ENCODE measurements around the gene MYO7B.

The MYO7B gene

GRCh38 chr2:127669056-127669455, 133.6 kb downstream of the MYO7B start:
- TF ChIP-seq JUND (IDR thresholded peaks at IDR 0.05; ENCODE audit: low read depth), result no peak
- DNase-seq (ENCODE audit: low read depth in 1 of 2, low spot score in 1 of 2), result no peak
- in situ Hi-C loops (cut with HindIII; ENCODE audit: low pct_unique_long_range_greater_than_20kb, low sequenced_read_pairs), result no loop called here

- DNase-seq (ENCODE audit: low read depth in 1 of 2, low spot score in 1 of 2), result no peak
- TF ChIP-seq JUND (IDR thresholded peaks at IDR 0.05; ENCODE audit: low read depth), result no peak
- in situ Hi-C loops (cut with HindIII; ENCODE audit: low pct_unique_long_range_greater_than_20kb, low sequenced_read_pairs), result no loop called here
Observed at GRCh38 chr2:127670055-127670956, 134.8 kb downstream of the MYO7B start.

- TF ChIP-seq JUND (IDR thresholded peaks at IDR 0.05; ENCODE audit: low read depth), result no peak
- no peak for DNase-seq (ENCODE audit: low read depth in 1 of 2, low spot score in 1 of 2)
- in situ Hi-C loops (cut with HindIII; ENCODE audit: low pct_unique_long_range_greater_than_20kb, low sequenced_read_pairs), result no loop called here
Observed at GRCh38 chr2:127670957-127671290, 135.4 kb downstream of the MYO7B start.

GRCh38 chr2:127671557-127672302, 136.2 kb downstream of the MYO7B start:
- no peak for TF ChIP-seq JUND (IDR thresholded peaks at IDR 0.05; ENCODE audit: low read depth)
- in situ Hi-C loops (cut with HindIII; ENCODE audit: low pct_unique_long_range_greater_than_20kb, low sequenced_read_pairs), result no loop called here
- no peak for DNase-seq (ENCODE audit: low read depth in 1 of 2, low spot score in 1 of 2)

- in situ Hi-C loops (cut with HindIII; ENCODE audit: low pct_unique_long_range_greater_than_20kb, low sequenced_read_pairs), result no loop called here
- no peak for TF ChIP-seq JUND (IDR thresholded peaks at IDR 0.05; ENCODE audit: low read depth)
- no peak for DNase-seq (ENCODE audit: low read depth in 1 of 2, low spot score in 1 of 2)
Observed at GRCh38 chr2:127672341-127673224, 137.1 kb downstream of the MYO7B start.

- in situ Hi-C loops (cut with HindIII; ENCODE audit: low pct_unique_long_range_greater_than_20kb, low sequenced_read_pairs), result no loop called here
- DNase-seq (ENCODE audit: low read depth in 1 of 2, low spot score in 1 of 2), result no peak
- no peak for TF ChIP-seq JUND (IDR thresholded peaks at IDR 0.05; ENCODE audit: low read depth)
Observed at GRCh38 chr2:127673291-127674069, 138.0 kb downstream of the MYO7B start.

- no peak for TF ChIP-seq JUND (IDR thresholded peaks at IDR 0.05; ENCODE audit: low read depth)
- in situ Hi-C loops (cut with HindIII; ENCODE audit: low pct_unique_long_range_greater_than_20kb, low sequenced_read_pairs), result no loop called here
- no peak for DNase-seq (ENCODE audit: low read depth in 1 of 2, low spot score in 1 of 2)
Observed at GRCh38 chr2:127674241-127675209, 139.0 kb downstream of the MYO7B start.

- DNase-seq (ENCODE audit: low read depth in 1 of 2, low spot score in 1 of 2), result peak; percentile 34 to 55
- in situ Hi-C loops (cut with HindIII; ENCODE audit: low pct_unique_long_range_greater_than_20kb, low sequenced_read_pairs), result no loop called here
- TF ChIP-seq JUND (IDR thresholded peaks at IDR 0.05; ENCODE audit: low read depth), result no peak
Observed at GRCh38 chr2:127675331-127676261, 140.1 kb downstream of the MYO7B start, which contains the start of gene LIMS2. LIMS2 (minus strand) TSS chr2:127675530; CDS start chr2:127675024, 506 bp downstream.

- no peak for DNase-seq (ENCODE audit: low read depth in 1 of 2, low spot score in 1 of 2)
- in situ Hi-C loops (cut with HindIII; ENCODE audit: low pct_unique_long_range_greater_than_20kb, low sequenced_read_pairs), result no loop called here
- no peak for TF ChIP-seq JUND (IDR thresholded peaks at IDR 0.05; ENCODE audit: low read depth)
Observed at GRCh38 chr2:127676906-127677305, 141.4 kb downstream of the MYO7B start.

GRCh38 chr2:127678531-127678930, 143.0 kb downstream of the MYO7B start:
- no peak for DNase-seq (ENCODE audit: low read depth in 1 of 2, low spot score in 1 of 2)
- no peak for TF ChIP-seq JUND (IDR thresholded peaks at IDR 0.05; ENCODE audit: low read depth)
- in situ Hi-C loops (cut with HindIII; ENCODE audit: low pct_unique_long_range_greater_than_20kb, low sequenced_read_pairs), result no loop called here

All from T47D (cell line).